Activated T-helper 9 cell treated with anti-CD3 and anti-CD28 coated beads, Interleukin-2, amount 50 U/mL, for 16 hours (primary cell): ENCODE results near the gene SEC24A.
"Not testable (repeated sequence)": the region's sequence is repeated elsewhere in the genome, so short reads cannot be mapped to it uniquely, and the experiment has no call there.

Source experiments
- DNase-seq: peaks from one replicate; pipeline ENCODE4 v3.0.0-alpha.2; 2020; ENCODE audit warnings: low read depth

SEC24A gene

GRCh38 chr5:134648425-134649162 is at the start of gene SEC24A:
SEC24A (plus strand) TSS chr5:134648785; CDS start chr5:134649077, 292 bp downstream.
- DNase-seq = peak; percentile 85

- DNase-seq = not testable (repeated sequence)
Observed at GRCh38 chr5:134599820-134600219, 48.8 kb upstream of the SEC24A start.

GRCh38 chr5:134600600-134600999 is 48.0 kb upstream of the SEC24A start:
- no peak for DNase-seq

GRCh38 chr5:134603059-134603458 is 45.5 kb upstream of the SEC24A start:
- no peak for DNase-seq

GRCh38 chr5:134604908-134605307 is 43.7 kb upstream of the SEC24A start:
- no peak for DNase-seq

GRCh38 chr5:134606726-134607125 is 41.9 kb upstream of the SEC24A start:
- DNase-seq = no peak

- no peak for DNase-seq
Observed at GRCh38 chr5:134608555-134608954, 40.0 kb upstream of the SEC24A start.

- no peak for DNase-seq
Observed at GRCh38 chr5:134609232-134609851, 39.2 kb upstream of the SEC24A start.

GRCh38 chr5:134610725-134611124 is 37.9 kb upstream of the SEC24A start:
- DNase-seq = no peak

- DNase-seq = no peak
Observed at GRCh38 chr5:134611515-134611914, 37.1 kb upstream of the SEC24A start.

GRCh38 chr5:134614450-134615085 is 34.0 kb upstream of the SEC24A start:
- DNase-seq = no peak

- no peak for DNase-seq
Observed at GRCh38 chr5:134620634-134621033, 28.0 kb upstream of the SEC24A start.

- DNase-seq = no peak
Observed at GRCh38 chr5:134625559-134625958, 23.0 kb upstream of the SEC24A start.

GRCh38 chr5:134626369-134627014 is 22.1 kb upstream of the SEC24A start:
- no peak for DNase-seq

- DNase-seq = no peak
Observed at GRCh38 chr5:134634227-134634626, 14.4 kb upstream of the SEC24A start.

- not testable (repeated sequence) for DNase-seq
Observed at GRCh38 chr5:134635366-134635765, 13.2 kb upstream of the SEC24A start.

- DNase-seq = no peak
Observed at GRCh38 chr5:134637116-134637721, 11.4 kb upstream of the SEC24A start.

GRCh38 chr5:134638760-134639201 is 9.8 kb upstream of the SEC24A start:
- no peak for DNase-seq

- DNase-seq = no peak
Observed at GRCh38 chr5:134642931-134643530, 5.6 kb upstream of the SEC24A start.

GRCh38 chr5:134647750-134648424 is 698 bp upstream of the SEC24A start:
- peak; percentile 12 for DNase-seq

GRCh38 chr5:134649163-134649835 is 714 bp downstream of the SEC24A start:
- no peak for DNase-seq
